Chondrocyte (in vitro differentiated cells): ENCODE measurements around the gene C10orf71. TPM values are rescaled to one million over a fixed set of nuclear protein-coding genes. Genes with fewer than 3 reads are reported as not detected.

Source experiments
- DNase-seq: peaks from one replicate; pipeline ENCODE4 v3.0.0; 2021; ENCODE audit warnings: mixed read lengths, low spot score
- H3K27ac Mint-ChIP-seq: one replicate; pipeline ENCODE4 v1.8.0; 2021; ENCODE audit warnings: mild to moderate bottlenecking, moderate library complexity, mixed read lengths; ENCODE audit not compliant: unreplicated experiment
- H3K27me3 Mint-ChIP-seq: 2 replicates; pipeline ENCODE4 v1.8.0; 2021; ENCODE audit warnings: low read depth, mixed read lengths
- H3K36me3 Mint-ChIP-seq: 2 replicates; pipeline ENCODE4 v1.8.0; 2021; ENCODE audit warnings: low read depth, mixed read lengths
- H3K4me1 Mint-ChIP-seq: 2 replicates; pipeline ENCODE4 v1.8.0; 2021; ENCODE audit warnings: low read depth, mild to moderate bottlenecking, mixed read lengths
- H3K4me3 Mint-ChIP-seq: one replicate; pipeline ENCODE4 v1.8.0; 2021; ENCODE audit warnings: mild to moderate bottlenecking, moderate library complexity, mixed read lengths; ENCODE audit not compliant: unreplicated experiment
- H3K9me3 Mint-ChIP-seq: 2 replicates; pipeline ENCODE4 v1.8.0; 2021; ENCODE audit warnings: low read depth, mixed read lengths
- CTCF ChIP-seq: fragments of 200-600 bp; sonication (generic); IDR thresholded peaks from 2 replicates; pipeline ENCODE4 v1.5.0; 2021; ENCODE audit warnings: antibody characterized with exemption, mild to moderate bottlenecking, moderate library complexity
- total RNA-seq: library from RNA; stranded (reverse); gene quantifications from 3 replicates; pipeline ENCODE4 v1.2.1, GENCODE V29; 2021

The C10orf71 gene
- total RNA-seq, 1 donor from 2014 or later: not detected

DNA sequence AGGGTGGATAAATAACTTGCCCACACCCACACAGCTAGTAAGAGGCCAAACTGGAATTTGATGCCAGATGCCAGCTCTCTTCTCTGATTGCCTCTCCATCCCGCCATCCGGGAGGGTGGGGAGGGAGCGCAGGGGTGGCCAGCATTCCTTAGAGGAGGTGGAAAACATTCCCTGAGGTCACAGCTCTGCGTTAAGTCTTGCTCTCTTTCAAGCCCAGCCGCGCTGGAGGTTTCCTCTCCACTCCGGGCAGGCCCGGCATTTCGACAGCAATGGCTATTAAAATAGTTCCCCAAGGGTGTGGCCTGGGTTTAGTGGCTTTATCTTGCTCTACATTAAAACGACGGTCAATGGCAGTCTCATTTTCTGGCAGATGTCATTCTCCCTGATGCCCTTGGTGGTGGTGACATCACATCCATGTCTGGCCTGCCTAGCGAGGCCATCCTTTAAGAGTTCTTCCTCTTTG lies 16.1 kb upstream of the C10orf71 start:
- H3K4me1 Mint-ChIP-seq: no peaks in the 10 kb centered on the region
- H3K4me3 Mint-ChIP-seq: no peak overlapping the region
- no peaks in the 10 kb centered on the region for H3K36me3 Mint-ChIP-seq
- DNase-seq: no peak
- H3K9me3 Mint-ChIP-seq: no peaks in the 10 kb centered on the region
- H3K27me3 Mint-ChIP-seq: peaks cover 13% of the 10 kb centered on the region
- TF ChIP-seq CTCF: no peak
- no peak overlapping the region for H3K27ac Mint-ChIP-seq

GRCh38 chr10:49283491-49283890 lies 15.5 kb upstream of the C10orf71 start:
- Mint-ChIP-seq H3K36me3 (no peaks in the 10 kb centered on the region), H3K27ac (no peak overlapping the region), H3K4me3 (no peak overlapping the region), H3K4me1 (no peaks in the 10 kb centered on the region), H3K9me3 (no peaks in the 10 kb centered on the region), H3K27me3 (peaks cover 11% of the 10 kb centered on the region)
- DNase-seq: no peak
- TF ChIP-seq CTCF: no peak

DNA sequence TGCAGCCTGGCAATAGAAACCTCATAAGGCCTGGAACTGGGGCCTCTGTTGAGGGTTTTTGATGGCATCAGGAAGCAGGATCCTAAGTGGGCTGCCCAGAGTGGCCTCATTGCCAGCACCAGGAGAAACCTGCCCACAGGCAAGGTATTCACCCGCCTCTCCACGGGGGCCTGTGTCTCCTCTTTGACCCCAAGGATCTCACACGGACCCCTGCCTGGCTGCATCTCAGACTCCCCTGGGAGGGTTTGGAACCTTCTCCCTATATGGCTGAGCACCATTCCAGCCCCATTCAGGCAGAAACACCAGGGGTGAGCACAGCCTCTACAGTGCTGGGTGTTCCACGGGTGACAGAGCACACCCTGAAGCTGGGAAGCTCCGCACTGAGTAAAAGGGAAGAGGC lies 14.6 kb upstream of the C10orf71 start:
- peaks cover 6% of the 10 kb centered on the region for H3K27me3 Mint-ChIP-seq
- no peaks in the 10 kb centered on the region for H3K9me3 Mint-ChIP-seq
- H3K27ac Mint-ChIP-seq: no peak overlapping the region

GRCh38 chr10:49285232-49285631 lies 13.7 kb upstream of the C10orf71 start:
- H3K4me1 Mint-ChIP-seq: no peaks in the 10 kb centered on the region
- H3K27ac Mint-ChIP-seq: no peak overlapping the region
- no peak for TF ChIP-seq CTCF
- peaks cover 4% of the 10 kb centered on the region for H3K27me3 Mint-ChIP-seq
- H3K36me3 Mint-ChIP-seq: no peaks in the 10 kb centered on the region
- no peaks in the 10 kb centered on the region for H3K9me3 Mint-ChIP-seq
- H3K4me3 Mint-ChIP-seq: no peak overlapping the region
- DNase-seq: no peak

More for the DNA sequence above, 14.6 kb upstream of the C10orf71 start:
- TF ChIP-seq CTCF: no peak
- Mint-ChIP-seq H3K4me3 (no peak overlapping the region), H3K36me3 (no peaks in the 10 kb centered on the region), H3K4me1 (no peaks in the 10 kb centered on the region)
- no peak for DNase-seq

DNA sequence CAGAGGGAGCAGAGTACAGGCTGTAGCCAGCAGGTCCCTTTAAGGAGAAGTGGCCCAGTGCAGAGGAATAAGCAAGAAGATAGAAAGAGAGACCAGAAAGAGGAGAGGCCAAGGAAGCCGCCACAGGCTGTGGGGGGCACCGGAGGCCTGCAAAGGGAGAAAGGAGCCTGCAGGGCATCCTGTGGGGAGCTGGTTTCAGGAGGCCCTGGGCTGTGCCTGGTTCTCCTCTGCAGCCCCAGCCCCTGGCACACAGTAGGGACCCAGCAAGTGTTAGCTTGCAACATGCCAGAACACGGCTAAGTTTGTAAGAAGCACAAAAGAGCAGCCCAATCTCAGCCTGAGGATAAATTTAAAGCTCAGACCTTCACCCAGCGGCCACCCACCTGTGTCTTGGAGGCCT lies 12.3 kb upstream of the C10orf71 start:
- no peak for DNase-seq
- H3K4me3 Mint-ChIP-seq: no peak overlapping the region
- peaks cover 11% of the 10 kb centered on the region for H3K27me3 Mint-ChIP-seq
- TF ChIP-seq CTCF: no peak
- no peaks in the 10 kb centered on the region for H3K36me3 Mint-ChIP-seq
- H3K4me1 Mint-ChIP-seq: no peaks in the 10 kb centered on the region
- H3K9me3 Mint-ChIP-seq: no peaks in the 10 kb centered on the region
- H3K27ac Mint-ChIP-seq: no peak overlapping the region
